ENCODE data around the gene KCNC3. TPM values are rescaled to one million over a fixed set of nuclear protein-coding genes. Genes with fewer than 3 reads are reported as not detected.

Gene KCNC3
- total RNA-seq, 1 donor from 2014 or later = 2.3 TPM

DNA sequence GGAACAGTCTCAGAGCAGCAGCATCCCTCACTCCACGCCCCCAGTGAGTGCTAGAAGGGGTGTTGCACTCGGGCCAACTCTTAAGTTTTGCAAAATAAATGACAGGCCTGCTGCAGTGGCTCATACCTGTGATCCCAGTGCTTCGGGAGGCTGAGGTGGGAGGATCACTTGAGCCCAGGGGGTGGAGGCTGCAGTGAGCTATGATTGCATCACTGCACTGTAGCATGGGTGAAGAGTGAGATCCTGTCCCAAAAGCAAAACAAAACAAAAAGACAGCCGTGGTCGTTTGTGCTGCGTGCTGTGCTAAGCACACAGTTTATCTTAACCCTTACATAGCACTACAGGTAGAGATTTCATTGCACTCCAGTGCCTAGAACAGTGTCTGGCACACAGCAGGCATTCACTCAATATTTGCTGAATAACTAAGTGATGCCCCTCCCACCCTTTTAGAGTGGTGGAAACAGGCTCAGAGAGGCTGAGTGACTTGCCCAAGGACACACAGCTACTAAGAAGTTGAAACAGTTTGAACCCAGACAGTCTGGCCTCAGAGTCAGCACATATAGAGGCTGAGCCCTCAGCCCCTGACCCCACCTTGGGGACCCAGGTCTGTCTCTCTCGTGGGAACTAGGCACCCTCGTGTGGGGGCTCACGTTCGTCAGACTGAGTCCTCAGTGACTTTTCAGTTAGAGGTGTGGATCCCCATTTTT is 18.3 kb downstream of the KCNC3 start:
- no peak for DNase-seq

DNA sequence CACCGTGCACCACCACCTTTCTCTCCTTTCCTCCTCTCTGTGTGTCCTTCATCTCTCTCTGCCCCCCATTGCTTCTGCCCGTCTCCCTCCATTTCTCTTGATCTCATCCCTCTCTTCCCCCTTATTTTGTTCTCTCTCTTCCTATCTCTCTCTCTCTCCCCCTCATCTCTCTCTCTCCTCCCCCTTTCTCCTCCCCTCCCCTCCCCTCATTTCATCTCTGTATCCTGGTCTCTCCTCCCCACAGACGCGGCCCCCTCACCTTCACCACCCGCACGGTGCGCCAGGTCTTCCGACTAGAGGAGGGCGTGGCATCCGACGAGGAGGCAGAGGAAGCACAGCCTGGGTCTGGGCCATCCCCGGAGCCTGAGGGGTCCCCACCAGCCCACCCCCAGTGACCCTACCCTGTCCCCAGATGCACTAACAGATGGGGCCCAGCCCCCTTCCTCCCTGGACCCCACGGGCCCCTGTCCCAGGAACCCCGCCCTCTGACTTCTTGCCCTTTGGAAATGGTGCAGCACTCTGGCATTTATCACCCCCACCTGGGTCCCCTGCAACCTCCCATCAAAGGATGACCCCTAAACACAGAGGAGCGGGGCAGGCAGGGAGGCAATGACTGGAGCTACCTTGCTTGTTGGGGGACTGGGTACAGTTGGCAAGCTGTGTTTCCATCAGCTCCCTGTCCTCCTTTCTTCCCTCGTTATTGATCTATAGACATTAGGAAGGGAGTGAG is 19.6 kb downstream of the KCNC3 start:
- DNase-seq = no peak

DNA sequence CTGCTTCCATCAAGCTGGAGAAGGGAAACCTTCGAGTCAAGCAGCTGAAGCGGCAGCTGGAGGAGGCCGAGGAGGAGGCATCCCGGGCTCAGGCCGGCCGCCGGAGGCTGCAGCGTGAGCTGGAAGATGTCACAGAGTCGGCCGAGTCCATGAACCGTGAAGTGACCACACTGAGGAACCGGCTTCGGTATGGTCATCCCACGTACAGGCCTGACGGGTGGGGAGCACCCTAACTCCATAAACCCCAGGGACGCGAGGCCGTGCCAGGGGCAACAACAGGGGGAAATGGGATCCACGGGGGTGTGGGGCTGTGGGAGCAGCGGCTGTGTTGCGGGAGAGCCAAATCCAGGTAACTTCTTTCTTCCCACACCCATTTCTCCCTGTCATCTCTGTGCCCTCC is 20.2 kb downstream of the KCNC3 start:
- DNase-seq = no peak

DNA sequence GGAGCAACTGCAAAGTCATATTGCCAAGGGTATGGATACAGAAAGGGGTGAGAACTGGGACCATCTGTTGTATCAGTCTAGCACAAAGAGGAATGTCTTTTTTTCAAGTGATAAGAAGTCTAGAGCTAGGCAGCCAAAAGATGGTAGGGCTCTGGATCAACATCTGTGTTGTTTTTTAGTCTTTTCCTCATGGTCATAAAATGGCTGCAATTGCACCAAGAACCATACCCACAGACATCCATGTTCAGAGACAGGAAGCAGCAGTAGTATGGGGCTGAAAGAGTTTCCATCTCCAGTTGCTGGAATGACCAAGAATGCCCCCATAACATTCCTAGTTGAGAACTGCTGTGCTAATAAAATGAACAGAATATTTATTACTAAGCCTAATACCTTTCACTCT is 25.6 kb downstream of the KCNC3 start:
- no peak for DNase-seq

DNA sequence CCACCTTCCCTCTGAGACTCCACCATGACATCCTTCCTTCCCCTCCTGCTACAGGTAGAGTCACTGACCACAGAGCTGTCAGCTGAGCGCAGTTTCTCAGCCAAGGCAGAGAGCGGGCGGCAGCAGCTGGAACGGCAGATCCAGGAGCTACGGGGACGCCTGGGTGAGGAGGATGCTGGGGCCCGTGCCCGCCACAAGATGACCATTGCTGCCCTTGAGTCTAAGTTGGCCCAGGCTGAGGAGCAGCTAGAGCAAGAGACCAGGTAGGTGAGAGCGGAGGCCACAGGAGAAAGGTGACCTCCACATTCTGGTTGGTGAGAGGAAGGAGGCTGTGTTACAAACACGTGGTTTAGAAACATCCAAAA is 27.6 kb downstream of the KCNC3 start:
- no peak for DNase-seq

DNA sequence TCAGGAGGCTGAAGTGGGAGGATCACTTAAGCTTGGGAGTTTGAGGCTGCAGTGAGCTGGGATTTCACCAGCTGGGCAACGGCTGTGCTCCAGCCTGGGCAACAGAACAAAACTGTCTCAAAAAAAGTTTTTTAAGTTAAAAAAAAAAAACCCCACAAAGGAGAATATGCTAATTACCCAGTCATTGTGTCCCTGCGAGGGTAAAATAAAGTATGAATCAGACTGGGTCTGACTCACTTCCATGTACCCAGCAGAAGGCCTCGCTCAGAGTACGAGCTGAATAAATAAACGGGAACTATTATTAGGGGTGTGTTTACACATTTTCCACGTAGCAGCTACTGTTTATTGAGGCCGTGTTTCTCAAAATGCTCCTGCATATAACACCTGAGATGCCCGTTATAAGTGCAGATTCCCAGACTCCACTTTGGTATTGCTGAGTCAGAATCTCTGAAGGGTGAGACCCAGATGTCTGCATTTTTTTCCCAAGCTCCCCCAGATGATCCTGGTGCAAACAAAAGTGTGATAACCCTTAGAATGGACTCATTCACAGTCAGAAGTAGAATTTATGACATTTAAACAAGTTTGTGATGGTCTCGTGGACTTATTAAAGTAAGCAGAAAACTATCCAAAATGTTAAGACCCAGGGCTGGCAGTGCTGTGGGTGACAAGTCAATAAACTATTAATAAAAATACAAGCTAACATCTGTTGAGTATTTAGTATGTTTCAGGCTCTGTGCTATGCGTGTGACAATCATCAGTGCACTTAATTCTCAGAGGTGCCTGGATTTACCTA is 28.2 kb downstream of the KCNC3 start:
- no peak for DNase-seq

DNA sequence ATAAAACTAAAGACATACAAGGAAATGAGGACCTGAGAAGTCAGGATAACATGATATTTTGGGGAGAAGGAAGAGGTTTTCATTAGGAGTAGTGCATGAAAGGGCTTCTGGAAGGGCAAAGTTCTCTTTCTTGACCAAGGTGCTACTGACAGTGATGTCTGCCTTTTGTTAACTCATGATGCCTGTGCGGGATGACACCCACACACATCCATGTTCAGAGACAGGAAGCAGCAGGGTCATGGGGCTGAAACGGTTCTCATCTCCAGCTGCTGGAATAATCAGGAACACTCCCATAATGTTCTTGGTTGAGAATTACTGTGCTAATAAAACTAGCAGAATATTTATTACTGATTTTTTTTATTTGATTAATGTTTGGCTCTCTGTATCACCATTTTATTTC is 29.1 kb downstream of the KCNC3 start:
- DNase-seq = no peak

DNA sequence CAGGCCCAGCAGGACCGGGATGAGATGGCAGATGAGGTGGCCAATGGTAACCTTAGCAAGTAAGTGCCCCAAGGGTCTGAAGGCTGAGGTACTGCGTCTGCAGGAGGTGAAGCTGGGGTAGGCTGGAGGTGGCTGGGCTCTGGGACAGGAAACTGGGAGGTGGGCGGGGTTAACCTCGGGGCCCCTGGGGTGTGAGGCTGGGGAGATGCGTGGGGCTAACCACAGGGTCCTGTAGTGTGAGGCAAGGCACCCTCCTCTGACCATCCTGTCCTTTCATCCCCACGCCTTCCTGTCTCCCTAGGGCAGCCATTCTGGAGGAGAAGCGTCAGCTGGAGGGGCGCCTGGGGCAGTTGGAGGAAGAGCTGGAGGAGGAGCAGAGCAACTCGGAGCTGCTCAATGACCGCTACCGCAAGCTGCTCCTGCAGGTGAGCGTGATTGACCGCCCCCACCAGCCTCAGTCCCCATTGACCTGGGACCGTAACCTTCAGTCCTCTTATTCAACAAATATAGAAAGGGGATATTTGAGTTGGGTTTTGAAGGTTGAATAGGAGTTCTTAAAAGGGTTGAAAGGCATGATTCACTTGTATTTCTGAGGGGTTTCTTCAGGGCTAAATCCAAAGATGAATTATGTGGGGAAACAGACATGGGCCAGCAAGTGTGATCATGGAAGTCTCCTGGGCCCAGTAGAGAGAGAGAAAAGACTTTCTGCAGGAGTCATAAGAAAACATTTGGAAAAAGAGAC is 35.7 kb downstream of the KCNC3 start:
- DNase-seq = no peak

DNA sequence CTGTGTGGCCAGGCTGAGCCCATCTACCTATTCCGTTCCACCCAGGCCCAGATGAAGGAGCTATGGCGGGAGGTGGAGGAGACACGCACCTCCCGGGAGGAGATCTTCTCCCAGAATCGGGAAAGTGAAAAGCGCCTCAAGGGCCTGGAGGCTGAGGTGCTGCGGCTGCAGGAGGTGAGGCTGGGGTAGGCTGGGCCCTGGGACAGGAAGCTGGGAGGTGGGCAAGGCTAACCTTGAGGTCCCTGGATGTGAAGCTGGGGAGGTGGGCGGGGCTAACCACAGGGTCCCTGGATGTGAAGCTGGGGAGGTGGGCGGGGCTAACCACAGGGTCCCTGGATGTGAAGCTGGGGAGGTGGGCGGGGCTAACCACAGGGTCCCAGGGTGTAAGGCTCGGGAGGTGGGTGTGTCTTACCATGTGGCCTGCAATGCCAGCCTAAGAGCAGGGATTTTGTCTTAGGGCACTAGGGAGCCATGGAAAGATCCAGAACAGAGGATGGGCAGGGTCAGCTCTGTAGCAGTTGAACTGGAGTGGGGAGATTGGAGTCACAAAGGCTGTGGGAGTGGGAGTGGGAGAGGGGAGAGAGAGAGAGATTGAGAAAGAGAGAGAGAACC is 36.9 kb downstream of the KCNC3 start:
- DNase-seq = no peak

DNA sequence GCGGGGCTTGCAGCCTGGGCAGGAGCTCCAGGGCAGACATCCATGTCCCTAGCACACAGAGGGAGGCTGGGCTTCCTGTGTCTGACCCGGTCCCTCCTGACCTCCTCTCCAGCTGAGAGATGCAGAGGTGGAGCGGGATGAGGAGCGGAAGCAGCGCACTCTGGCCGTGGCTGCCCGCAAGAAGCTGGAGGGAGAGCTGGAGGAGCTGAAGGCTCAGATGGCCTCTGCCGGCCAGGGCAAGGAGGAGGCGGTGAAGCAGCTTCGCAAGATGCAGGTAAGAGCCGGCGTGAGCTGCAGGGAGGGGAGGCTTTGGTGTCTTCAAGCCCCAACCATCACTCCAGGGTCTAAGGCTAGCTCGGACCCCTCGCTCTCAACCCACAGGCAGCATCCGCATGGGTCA is 38.4 kb downstream of the KCNC3 start:
- DNase-seq = no peak

DNA sequence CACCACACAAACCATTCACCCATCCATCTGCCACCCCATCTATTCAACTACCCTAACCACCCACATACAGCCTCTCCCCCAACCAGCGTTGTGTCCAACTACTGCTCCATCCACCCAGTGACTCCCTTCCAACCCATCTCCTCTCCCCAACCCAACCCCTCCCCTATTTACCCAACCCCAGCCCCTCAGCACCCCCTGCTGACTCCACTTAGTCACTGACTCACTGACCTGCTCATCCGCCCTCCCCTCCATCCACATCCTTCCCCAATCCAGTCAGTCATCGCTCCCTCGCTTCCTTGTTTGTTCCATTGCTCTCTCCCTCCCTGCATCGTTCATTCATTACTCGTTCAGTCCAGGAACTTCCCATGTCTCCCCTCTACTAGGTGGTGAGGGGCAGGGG is 39.2 kb downstream of the KCNC3 start:
- no peak for DNase-seq

DNA sequence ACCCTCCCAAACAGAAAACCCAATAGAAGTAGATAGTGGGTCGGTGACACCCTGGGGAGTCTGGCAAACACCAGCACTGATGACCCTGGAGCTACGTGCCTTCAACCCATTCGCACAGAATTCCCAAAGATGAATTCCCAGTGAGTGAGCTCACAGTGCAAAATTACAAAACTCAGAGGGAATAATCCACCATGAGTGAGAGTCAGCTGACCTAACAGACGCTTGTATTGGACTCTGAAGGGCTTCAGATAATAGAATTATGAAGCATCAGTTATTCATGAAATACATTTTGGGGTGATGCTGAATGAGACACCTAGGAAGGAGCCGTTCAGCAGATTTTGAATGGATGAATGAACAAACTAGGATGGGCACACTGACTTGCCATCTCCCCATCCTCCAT is 40.2 kb downstream of the KCNC3 start:
- no peak for DNase-seq

DNA sequence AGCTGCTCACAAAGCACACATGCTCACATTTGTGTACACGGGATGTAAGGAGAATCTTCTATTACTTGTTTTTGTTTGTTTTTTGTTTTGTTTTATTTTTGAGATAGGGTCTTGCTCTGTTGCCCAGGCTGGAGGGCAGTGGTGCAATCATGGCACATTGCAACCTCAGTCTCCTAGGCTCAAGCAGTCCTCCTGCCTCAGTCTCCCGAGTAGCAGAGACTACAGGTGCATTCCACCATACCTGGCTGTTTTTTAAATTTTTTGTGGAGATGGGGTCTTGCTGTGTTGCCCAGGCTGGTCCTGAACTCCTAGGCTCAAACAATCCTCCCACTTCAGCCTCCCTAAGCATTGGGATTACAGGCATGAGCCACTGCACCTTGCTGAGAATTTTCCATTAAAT is 41.8 kb downstream of the KCNC3 start:
- no peak for DNase-seq

DNA sequence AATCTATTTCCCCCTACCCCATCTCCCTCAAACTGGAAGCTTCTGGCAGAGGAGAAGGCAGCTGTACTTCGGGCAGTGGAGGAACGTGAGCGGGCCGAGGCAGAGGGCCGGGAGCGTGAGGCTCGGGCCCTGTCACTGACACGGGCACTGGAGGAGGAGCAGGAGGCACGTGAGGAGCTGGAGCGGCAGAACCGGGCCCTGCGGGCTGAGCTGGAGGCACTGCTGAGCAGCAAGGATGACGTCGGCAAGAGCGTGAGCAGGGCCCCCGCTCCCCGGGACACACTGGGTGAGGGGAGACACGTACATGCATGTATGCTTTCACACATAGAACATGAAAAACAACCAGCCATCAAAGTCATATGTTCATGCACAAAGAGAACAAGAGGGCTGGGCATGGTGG is 42.7 kb downstream of the KCNC3 start:
- DNase-seq = no peak

DNA sequence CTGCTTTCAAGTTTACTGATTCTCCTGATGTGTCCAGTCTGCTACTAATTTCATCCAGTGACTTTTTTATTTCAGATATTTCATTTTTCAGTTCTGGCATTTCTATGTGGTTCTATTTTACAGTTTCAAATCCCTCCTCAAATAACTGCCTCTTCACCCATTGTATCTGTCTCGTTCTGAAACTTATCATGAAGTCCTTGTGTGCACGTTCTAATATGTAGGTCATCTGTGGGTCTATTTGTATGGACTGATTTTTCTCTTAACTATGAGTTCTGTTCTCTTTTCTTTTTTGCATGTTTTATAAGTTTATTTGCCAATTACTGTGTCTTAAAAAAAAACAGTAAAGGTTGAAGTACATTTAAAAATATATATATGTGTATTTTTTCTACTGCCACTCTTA is 43.3 kb downstream of the KCNC3 start:
- no peak for DNase-seq

DNA sequence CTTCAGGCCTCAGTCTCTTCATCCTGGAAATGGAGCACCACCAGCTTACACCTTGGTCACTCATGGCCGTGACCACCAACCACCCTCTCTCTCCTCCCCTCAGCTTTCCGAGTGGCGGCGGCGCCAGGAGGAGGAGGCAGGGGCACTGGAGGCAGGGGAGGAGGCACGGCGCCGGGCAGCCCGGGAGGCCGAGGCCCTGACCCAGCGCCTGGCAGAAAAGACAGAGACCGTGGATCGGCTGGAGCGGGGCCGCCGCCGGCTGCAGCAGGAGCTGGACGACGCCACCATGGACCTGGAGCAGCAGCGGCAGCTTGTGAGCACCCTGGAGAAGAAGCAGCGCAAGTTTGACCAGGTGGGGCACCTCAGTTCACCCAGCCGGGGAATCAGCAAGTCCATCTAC is 47.7 kb downstream of the KCNC3 start:
- DNase-seq = no peak

DNA sequence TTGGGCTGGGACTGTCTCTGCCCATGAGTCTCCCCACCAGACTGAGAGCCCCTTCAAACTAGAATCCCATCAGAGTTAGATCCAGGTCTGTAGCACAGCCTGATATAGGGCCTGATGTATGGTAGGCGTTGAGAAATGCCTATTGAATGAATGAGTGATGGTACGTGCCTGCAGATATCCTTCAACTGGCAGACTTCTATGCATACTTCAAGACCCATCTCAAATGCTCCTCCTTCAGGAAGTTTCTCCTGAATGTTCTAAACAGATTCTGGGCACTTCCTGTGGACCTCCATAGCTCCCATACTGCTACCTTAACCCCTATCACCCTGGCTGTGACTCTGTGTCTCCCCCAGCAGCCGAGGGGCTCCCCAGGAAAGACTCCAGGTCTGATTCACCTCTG is 48.2 kb downstream of the KCNC3 start:
- DNase-seq = no peak

DNA sequence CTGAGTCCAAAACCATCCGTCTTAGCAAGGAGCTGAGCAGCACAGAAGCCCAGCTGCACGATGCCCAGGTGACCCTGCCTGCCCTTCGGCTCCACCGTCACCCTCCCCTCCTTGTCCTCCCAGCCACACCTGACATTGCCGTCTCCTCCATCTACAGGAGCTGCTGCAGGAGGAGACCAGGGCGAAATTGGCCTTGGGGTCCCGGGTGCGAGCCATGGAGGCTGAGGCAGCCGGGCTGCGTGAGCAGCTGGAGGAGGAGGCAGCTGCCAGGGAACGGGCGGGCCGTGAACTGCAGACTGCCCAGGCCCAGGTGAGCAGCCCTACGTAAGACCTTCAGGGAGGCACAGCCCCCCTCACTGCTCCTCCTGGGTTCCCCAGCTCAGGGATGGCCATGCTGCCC is 49.1 kb downstream of the KCNC3 start:
- DNase-seq = no peak

DNA sequence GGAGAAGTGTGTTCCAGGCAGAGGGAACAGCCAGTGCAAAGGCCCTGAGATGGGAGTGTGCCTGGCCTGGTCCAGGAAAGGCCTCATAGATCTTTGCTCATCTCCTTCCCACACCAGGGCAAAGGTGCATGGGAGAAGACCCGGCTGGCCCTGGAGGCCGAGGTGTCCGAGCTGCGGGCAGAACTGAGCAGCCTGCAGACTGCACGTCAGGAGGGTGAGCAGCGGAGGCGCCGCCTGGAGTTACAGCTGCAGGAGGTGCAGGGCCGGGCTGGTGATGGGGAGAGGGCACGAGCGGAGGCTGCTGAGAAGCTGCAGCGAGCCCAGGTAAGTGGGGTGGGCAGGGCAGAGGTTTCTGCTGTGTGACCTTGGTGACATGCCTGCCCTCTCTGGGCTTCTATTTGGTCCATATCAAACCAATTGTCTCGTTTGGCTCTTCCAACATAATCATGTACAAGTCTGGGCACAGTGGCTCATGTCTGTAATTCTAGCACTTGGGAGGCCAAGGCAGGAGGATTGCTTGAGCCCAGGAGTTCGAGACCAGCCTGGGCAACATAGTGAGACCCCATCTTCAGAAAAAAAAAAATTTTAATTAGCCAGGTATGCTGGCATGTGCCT is 51.1 kb downstream of the KCNC3 start:
- no peak for DNase-seq

DNA sequence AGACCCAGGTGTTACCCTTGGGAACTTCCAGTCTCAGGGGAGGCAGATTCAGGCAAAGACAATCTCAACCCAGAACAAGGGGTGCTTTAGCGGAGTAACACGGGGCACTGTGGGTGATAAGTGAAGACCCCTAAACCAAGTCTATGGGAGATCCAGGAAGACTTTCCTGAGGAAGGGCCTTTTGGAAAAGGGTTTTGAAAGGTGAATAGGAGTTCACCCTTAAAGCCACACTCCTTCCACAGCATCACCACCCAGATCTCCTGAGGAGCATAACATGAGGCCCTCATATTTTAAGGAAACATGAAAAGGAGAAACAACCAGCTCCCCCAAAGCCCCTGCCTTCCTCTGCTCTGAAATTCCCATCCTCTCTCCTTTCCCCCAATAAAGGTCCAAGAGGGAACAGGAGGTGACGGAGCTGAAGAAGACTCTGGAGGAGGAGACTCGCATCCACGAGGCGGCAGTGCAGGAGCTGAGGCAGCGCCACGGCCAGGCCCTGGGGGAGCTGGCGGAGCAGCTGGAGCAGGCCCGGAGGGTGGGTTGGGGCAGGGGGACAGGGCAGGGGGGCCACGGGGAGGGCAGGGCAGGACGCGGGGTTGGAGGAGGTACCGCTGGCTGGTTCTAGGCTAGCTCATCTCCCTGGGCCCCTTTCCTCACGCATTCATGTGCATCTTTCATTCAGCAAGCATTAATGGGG is 52.7 kb downstream of the KCNC3 start:
- DNase-seq = no peak
